ENCODE results near the gene TUBA3C.
"Not testable (repeated sequence)": the region's sequence is repeated elsewhere in the genome, so short reads cannot be mapped to it uniquely, and the experiment has no call there.

The TUBA3C gene

DNA sequence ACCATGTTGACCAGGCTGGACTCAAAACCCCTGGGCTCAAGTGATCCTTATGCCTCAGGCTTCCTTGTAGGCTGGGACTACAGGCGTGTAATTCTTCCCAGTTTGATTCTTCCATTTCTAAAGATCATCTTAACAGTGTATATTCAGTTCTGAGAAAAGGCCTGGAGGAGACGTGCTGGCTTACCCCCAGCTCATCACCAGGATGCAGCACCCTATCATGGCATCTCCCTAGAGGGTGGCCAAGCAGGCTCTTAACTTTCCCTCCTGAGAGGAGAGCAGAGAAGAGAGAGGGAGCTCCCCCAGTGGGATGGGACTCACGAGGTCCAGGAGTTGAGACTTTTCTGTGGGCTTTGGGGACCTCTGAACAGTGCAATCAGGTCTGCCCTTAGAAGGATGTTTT, 2.1 kb upstream of the TUBA3C start:
- H3K4me3 ChIP-seq (ENCODE audit: low read depth, low read length) = no peak overlapping the region
- DNase-seq (ENCODE audit: low read depth) = no peak
- TF ChIP-seq, protein P1, sequence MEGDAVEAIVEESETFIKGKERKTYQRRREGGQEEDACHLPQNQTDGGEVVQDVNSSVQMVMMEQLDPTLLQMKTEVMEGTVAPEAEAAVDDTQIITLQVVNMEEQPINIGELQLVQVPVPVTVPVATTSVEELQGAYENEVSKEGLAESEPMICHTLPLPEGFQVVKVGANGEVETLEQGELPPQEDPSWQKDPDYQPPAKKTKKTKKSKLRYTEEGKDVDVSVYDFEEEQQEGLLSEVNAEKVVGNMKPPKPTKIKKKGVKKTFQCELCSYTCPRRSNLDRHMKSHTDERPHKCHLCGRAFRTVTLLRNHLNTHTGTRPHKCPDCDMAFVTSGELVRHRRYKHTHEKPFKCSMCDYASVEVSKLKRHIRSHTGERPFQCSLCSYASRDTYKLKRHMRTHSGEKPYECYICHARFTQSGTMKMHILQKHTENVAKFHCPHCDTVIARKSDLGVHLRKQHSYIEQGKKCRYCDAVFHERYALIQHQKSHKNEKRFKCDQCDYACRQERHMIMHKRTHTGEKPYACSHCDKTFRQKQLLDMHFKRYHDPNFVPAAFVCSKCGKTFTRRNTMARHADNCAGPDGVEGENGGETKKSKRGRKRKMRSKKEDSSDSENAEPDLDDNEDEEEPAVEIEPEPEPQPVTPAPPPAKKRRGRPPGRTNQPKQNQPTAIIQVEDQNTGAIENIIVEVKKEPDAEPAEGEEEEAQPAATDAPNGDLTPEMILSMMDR (IDR thresholded peaks at IDR 0.05; ENCODE audit: insufficient read depth, low read depth, low read length, missing control alignments) = no peak

DNA sequence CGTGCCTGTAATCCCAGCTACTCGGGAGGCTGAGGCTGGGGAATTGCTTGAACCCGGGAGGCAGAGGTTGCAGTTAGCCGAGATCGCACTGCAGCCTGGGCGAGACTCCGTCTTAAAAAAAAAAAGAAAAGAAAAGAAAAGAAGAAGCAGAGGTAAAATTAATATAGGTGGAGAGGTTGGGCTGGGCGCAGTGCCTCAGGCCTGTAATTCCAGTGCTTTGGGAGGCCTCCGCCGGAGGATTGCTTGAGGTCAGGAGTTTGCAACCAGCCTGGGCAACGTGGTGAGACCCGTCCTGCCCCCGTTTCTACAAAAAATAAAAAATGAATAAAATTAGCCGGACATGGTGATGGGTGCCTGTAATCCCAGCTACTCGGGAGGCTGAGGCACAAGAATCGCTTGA, 912 bp upstream of the TUBA3C start:
- H3K4me3 ChIP-seq (ENCODE audit: low read depth, low read length) = no peak overlapping the region
- TF ChIP-seq, protein P1 (IDR thresholded peaks at IDR 0.05; ENCODE audit: insufficient read depth, low read depth, low read length, missing control alignments) = no peak
- no peak for DNase-seq (ENCODE audit: low read depth)

DNA sequence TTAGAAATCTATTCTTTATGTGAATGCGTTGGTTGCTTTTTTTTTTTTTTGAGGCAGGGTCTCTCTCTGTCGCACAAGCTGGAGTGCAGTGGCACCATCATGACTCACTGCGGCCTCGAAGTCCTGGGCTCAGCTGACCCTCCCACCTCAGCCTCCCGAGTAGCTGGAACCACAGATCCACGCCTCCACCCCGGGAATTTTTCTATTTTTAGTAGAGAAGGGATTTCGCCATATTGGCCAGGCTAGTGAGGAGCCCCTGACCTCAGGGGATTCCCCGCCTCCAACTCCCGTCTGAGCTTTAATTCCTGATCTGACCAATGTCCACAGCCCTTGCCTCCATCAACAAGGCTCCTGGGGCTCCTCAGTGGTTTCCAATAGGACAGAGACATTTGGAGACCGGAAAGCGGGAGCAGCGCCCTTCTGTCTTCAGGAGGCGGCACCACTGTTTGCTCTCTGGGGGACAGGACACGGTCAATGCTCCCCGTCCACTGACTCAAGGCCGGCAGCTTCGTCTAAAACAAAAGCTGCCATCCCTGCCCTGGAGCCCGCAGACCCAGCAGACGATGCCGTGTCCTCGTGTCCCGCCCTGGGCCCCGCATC, 503 bp downstream of the TUBA3C start:
- TF ChIP-seq, protein P1 (IDR thresholded peaks at IDR 0.05; ENCODE audit: insufficient read depth, low read depth, low read length, missing control alignments) = no peak
- no peak for DNase-seq (ENCODE audit: low read depth)
- no peak overlapping the region for H3K4me3 ChIP-seq (ENCODE audit: low read depth, low read length)

DNA sequence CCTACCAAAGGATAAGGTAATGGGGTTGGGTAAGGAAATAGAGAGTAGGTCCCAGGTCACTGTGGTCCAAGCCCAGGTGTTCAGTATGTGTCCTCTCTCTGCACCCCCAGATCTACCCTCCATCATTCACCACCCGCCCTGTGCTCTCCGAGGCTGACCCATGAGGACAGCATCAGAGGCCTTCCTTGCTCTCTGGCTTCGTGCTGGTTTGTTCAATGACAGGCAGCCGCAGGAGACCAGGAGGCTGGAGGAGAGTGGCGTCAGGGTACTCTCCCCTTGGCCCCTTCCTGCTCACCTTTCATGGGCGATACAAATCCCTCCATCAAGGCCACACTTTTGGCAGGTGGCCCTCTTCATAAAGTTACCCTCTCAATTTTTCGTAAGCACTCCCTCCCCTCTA, 1.7 kb downstream of the TUBA3C start:
- TF ChIP-seq, protein P1 (IDR thresholded peaks at IDR 0.05; ENCODE audit: insufficient read depth, low read depth, low read length, missing control alignments) = no peak
- H3K4me3 ChIP-seq (ENCODE audit: low read depth, low read length) = no peak overlapping the region
- no peak for DNase-seq (ENCODE audit: low read depth)

DNA sequence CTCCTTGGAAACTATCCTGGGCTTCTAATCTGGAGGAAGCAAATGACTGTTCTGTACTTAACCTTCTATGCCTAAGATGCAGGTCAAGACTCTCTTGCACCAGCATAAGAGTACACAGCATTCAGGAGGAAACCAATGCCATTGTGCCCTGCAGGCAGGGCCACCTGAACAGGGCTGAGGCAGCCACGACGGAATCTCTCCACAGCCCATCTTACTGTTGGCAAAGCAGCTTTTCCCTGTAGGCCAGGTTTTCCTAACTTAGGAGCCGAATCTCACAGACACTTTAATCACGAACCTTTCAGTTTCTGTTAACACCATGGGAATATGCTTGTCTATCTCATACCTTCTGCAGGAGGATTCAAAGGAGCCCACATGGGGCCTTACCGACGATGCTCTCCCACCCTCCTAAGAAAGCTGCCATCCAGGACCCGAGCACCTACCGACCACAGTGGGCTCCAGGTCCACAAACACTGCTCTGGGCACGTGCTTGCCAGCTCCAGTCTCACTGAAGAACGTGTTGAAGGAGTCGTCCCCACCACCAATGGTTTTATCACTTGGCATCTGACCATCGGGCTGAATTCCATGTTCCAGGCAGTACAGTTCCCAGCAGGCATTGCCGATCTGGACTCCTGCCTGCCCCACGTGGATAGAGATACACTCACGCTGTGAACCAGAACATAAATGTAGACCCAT, 2.6 kb downstream of the TUBA3C start:
- H3K4me3 ChIP-seq (ENCODE audit: low read depth, low read length) = no peak overlapping the region
- TF ChIP-seq, protein P1 (IDR thresholded peaks at IDR 0.05; ENCODE audit: insufficient read depth, low read depth, low read length, missing control alignments) = no peak
- no peak for DNase-seq (ENCODE audit: low read depth)

DNA sequence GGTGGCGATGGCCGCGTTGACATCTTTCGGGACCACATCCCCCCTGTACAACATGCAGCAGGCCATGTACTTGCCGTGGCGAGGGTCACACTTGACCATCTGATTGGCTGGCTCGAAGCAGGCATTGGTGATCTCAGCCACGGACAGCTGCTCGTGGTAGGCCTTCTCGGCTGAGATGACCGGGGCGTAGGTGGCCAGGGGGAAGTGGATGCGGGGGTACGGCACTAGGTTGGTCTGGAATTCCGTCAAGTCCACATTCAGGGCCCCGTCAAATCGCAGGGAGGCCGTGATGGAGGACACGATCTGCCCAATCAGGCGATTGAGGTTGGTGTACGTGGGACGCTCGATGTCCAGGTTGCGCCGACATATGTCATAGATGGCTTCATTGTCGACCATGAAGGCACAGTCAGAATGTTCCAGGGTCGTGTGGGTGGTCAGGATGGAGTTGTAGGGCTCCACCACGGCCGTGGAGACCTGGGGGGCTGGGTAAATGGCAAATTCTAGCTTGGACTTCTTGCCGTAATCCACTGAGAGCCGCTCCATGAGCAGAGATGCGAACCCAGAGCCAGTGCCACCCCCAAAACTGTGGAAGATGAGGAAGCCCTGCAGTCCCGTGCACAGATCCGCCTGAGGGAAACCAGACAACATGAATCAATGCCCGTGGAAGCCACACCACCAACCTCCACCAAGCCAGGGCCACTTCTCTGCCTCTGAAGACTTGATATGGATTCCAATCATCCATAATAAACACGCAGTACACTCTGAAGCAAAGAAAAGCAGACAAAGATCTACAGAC, 4.4 kb downstream of the TUBA3C start:
- not testable (repeated sequence) for DNase-seq (ENCODE audit: low read depth); H3K4me3 ChIP-seq (ENCODE audit: low read depth, low read length)

DNA sequence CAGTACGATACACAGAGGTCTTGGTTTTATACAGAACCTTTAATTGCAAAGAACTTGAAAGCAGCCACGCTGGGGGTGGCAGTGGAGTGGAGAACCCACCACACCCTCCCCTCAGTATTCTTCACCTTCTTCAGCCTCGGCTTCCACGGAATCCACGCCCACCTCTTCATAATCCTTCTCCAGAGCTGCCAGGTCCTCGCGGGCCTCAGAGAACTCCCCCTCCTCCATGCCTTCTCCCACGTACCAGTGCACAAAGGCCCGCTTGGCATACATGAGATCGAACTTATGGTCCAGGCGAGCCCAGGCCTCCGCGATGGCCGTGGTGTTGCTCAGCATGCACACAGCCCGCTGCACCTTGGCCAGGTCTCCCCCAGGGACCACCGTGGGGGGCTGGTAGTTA, 7.9 kb downstream of the TUBA3C start:
- H3K4me3 ChIP-seq (ENCODE audit: low read depth, low read length) = no peak overlapping the region
- no peak for DNase-seq (ENCODE audit: low read depth)
- TF ChIP-seq, protein P1 (IDR thresholded peaks at IDR 0.05; ENCODE audit: insufficient read depth, low read depth, low read length, missing control alignments) = no peak

All from GM12865 (cell line).